Activated CD8-positive, alpha-beta memory T cell treated with anti-CD3 and anti-CD28 coated beads for 1 hour (primary cell): ENCODE data around the gene THSD8.

ENCODE experiments used
- DNase-seq, 2 donors: peaks; one replicate each; pipeline ENCODE4 v3.0.0-alpha.2; 2020; ENCODE audit warnings: low read depth in 1 of 2; ENCODE audit errors: extremely low read depth in 1 of 2

The THSD8 gene

DNA sequence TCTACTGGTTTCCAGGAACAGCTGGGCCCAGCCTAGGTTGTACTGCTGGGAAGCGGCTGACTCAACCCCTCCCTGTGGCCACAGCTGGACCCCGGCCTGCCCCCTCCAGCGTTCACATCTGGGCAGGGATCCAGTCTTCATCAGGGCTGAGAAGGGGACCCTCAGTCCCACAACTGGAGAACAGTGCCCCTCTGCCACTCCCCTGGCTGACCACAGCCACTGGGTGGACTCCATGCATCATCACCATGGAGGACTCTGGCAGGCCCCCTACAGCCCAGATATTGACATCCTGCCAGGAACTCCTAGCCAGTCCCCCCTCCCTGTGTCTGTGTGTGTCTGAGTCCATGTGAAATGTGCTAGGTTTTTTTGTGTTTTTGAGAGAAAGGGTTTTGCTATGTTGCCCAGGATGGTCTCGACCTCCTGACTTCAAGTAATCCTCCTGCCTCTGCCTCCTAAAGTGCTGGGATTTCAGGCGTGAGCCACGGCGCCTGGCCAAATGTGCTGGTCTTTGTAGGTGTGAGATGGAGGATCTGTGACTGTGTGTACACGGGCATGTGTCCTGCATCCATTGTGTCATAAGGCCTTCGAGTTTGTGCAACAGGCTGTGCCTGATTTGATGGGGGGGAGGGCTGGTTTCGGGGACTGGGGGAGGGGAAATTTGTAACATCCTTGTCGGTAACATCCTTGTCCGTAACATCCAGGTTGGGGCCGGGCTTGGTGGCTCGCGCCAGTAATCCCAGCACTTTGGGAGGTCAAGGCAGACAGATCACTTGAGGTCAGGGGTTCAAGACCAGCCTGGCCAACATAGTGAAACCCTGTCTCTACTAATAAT is 22.5 kb upstream of the THSD8 start:
- DNase-seq: no peak

DNA sequence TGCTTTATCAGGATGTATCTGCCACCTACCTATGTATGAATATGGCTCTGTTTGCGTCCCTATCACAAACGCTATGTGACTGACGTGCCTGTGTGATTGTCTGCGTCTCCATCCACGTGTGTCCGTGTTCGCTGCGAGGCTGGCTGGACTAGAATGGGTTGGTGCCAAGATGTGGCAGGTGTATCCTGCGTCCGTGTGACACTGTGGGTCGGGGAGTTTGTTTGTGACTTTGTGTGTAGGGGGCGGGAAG is 19.8 kb upstream of the THSD8 start:
- DNase-seq: no peak

DNA sequence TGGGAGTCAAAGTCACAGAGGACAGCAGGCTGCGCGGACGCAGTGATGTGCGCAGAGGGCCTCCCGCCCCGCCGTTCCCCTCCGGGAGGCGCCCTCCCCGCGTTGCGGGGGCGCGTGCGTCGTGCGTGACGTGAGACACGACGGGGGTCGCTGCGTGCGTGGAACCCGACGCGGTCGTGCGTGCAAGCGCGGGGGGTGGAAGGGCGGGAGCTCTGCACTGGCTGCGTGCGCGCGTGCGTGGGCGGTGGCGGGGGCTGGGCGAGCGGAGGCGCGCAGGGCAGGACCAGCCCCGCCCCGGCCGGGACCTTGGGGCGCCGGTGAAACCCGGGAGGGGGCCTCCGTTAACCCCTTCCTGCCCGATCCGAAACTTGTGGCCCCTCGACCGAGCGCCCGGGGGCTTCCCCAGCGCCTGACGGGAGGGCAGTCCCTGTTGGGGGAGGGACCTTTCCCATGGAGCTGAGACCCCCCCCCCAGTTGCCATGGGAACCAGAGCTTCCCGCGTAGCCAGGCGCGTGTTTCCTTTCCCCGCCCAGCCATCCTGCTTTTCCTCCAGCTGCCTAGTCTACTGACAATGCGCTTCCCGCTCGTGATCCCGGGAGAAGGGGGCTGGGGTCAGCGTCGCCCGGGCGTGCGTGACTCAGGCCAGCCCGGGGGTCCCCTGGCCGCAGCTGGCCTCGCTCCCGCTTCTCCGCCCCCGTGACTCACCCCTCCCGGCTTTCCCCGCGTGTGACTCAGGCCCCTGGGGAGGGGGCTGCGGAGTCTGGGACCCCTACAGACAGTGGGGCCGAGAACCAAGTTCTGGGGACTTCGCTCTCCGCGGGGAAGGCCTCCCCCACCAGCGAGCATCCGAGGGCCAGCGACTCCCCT is 19.2 kb upstream of the THSD8 start:
- peak; percentile 84 to 91 for DNase-seq

DNA sequence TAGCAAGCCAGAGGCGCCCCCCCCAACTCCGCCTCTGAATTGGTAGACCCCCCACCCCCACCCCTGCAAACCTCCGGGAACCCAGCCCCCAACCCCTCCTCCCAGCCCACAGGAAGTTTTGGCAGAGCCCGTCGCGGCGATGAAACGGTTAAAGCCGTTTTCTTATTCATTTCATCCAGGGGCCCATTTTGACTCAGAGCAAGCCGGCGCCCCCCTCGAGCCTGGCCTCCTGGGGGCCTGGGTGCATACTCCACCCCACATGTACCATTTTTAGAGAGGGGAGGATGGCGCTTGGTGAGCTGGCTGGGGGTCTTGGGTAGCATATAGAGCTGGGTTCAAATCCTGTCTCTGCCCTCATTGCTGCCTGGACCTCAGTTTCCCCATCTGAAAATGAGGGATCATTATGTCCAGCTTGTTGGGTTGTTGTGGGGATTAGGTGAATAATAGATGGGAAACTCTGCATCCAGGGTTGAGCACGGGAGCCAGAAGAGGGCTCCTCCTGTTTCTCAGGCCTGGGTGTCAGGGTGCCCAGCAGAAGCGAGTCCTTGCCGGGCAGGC is 18.5 kb upstream of the THSD8 start:
- DNase-seq: no peak

DNA sequence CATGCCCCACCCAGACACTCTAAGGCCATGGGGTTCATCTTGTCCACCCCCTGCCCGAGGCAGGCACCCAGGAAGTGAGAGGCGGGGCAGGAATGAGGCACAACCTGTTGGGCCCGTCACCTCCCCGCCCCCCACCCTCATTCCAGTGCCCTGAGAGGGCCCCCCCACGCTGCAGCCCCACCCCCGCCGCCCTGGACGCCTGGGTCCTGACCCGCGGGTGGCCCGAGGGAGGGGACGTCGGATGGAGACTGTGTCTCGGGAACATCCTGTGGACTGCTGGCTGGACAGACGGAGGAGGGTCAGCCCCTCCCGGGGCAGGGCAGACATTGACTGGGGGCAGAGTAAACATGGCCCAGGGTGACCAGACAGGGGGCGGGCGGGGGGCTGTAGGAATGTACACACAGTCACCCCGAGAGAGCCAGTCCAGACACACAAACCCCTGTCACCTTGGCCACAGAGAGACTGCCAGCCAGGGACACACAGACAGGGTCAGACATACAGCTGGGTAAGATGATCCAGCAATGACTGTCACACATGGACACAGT is 17.9 kb upstream of the THSD8 start:
- no peak for DNase-seq

DNA sequence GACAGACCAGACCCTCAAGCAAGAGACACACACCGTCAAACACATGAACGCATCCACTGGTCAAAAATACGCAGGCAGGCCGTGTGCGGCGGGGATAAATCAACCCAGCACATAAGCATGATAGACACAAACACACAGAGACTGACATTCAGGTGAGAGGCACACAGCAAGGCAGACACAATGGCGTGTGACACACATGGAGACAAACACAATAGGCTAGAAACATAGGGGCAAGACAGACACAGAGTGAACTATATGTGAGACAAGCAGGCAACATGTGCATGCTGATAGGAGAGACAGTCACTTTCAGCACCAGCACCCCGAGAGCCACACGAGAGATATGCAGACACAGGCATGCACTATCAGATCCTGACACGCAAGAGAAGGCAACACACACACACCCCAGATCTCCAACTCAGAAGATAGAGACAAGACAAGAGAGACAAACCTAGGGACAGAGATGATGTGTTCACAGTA is 17.4 kb upstream of the THSD8 start:
- DNase-seq: no peak

DNA sequence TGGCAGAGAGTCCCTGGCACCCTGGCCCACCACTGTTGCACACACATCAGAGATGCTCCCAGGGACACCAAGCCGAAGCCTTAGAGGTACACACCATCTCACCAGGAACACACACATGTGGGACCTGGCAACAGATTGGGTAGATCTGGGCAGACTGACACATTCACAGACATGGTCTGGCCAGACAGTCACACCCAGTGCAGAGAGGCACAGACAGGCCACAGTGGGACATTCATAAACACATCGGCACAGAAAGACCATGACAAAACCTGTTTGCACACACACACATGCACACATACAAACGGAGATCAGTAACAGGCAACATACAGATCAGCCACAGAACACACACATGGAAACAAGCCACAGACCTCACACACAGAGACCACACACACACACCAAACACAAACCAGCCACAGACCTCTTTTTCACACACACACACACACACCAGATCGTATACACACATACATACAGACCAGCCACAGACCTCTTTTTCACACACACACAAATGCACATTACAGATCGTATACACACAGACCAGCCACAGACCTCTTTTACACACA is 16.9 kb upstream of the THSD8 start:
- no peak for DNase-seq

DNA sequence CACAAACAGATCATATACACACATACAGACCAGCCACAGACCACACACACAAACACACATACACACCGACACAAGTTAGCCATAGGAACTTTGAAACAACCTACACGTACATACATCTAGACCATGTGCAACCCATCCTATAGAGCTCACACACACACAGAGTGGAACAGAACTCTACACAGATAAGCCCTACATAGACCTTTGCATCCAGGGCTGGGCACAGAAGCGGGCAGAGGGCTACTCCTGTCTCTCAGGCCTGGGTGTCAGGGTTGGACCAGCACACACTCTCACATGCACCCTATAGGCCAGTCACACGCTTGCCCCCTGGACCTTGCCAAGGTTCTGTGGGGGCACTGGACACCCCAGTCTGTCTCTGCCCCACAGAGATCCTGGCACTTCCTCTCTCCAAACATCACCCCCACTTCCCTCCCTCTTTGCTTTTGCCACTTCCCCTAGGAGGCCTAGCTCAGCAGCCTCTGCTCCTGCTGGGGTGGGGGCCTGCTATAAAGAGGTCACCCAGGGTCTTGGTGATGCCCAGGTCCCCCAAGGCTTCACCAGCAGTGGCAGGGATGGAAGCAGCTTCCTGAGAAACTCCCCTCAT is 16.3 kb upstream of the THSD8 start:
- DNase-seq: no peak

DNA sequence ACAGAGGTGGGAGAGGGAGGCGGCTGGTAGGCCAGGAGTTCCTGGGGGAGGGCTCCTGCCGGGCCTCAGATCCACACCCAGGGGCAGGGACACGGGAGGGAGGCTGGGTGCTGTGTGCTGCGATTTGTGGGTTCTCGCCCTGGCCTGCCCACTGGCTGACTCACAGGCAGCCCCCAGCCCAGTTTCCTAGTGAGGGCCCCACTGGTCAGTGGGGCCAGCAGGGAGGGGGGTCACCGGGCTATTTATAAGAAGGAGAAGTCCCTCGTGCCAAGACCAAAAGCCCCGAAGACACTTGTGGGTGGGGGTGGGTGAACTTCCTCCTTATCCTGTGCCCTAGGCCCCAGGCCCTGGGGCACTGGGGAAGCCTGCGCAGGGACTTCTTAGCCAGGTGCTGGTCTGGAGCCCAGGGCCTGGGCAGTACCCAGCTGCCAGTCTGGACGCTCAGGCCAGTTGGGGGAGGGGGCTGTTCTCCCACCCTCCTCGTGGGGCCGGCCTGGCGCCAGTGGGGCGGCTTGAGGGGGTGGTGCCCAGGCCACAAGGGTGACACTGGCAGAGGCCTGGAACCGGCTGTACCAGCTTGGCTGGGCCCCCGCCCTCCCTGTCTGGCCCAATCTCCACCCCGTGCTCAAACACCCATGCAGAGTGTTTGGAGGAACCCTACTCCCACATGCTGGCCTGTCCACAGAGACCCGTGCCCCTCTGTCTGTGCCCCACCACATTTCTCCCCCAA is 15.6 kb upstream of the THSD8 start:
- DNase-seq: no peak

DNA sequence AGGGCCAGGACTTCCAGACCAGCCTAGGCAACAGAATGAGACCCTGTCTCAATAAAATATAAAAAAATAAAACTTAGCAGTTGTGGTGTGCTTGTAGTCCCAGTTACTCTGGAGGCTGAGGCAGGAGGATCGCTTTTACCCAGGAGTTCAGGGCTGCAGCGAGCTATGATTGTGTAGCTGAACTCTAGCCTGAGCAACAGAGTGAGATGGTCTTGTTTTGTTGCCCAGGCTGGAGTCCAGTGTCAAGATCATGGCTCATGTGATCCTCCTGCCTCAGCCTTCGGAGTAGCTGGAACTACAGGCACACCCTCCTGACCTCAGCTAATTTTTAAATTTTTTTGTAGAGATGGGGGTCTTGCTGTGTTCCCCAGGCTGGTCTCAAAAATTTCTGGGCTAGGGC is 14.9 kb upstream of the THSD8 start:
- no peak for DNase-seq

DNA sequence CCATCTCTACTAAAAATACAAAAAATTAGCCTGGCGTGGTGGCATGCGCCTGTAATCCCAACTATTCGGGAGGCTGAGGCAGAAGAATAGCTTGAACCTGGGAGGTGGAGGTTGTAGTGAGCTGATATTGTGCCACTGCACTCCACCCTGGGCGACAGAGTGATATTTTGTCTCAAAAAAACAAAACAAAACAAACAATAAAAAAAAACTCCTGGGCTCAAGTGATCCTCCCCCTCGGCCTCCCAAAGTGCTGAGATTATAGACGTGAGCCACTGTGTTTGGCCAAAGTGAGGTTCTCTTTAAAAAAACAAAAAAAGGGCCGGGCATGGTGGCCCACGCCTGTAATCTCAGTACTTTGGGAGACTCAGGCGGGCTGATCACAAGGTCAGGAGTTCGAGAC is 14.4 kb upstream of the THSD8 start:
- no peak for DNase-seq

DNA sequence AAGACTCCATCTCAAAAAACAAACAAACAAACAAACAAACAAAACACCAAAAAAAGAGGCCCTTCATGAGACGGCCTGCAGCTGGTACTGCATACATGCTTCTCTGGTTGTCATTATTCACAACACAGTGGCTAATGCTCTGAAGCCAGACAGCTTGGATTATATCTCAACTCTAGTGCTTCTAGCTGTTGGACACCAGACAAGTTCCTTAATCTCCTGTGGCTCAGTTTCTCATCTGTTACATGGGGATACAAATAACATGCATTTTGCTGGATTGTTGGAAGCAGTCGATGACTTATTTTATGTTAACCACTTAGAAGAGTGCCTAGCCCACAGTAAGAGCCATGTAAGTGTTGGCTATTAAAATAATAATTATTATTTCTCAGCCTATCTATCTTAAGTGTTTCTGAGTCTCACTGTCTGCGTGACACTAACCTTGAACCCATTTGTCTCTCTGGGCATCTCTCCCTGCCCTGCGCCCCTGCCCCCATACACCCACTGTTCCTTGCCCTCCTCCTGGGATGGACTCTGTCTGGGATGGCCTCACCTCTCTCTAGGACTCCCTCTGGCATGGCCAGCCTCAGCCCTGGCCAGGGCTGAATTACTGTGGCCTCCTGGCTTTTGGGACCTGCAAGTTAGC is 13.7 kb upstream of the THSD8 start:
- no peak for DNase-seq

DNA sequence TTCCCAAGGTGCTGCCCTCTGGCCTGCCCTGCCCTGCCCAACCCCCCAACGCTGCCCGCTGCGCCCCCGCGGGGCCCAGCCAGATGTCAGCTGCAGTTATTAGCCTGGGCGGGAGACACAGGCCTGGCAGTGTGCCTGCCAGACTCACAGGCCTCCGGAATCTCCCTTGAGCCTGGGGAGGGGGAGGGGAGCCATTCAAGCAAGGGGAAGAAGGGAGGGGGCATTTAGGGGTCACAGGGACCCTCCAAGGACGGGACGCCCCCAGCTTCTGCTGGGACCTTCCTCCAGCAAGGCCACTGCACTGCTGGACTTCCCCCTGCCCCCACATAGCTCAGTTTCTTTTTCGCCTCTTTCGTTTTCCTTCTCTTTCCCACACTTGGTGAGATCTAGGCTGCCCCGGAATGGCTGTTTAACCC is 13.2 kb upstream of the THSD8 start:
- no peak for DNase-seq

DNA sequence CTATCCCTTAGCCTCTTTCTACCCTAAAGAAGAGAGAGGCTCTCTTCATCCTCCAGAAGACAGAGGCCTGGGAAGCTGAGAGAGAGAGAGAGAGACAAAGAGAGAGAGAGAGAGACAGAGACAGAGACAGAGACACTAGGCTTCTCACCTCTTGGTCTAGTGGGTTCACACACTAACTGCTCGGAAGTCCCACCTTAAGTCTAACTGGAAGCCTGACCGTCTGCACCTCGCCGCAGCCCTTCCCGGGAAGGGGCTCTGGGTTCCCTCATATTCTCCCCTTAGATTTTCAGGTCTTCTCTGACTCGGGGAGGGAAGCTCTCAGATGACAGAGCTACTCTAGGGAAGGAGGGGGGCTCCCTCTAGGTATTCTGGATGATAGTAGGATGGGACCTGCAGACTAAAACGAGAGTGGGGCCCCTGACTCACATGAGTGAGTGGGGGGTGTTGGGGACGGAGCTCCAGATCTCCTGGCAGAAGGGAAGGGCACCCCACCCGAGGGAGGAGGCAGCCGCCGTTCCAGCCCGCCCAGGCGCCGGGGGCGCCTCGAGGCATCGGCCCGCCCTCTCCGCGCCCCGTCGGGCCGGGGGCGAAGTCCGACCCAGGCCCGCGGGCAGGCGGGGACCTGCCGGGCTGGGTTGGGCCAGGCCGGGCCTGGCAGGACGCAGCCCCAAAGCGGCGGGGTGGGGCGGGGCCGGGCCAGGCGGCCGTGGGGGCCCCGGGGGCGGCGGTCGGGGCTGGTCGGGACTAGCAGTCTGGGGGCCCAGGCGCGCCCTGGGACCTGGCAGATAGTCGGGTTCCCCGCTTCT is 12.6 kb upstream of the THSD8 start:
- no peak for DNase-seq

DNA sequence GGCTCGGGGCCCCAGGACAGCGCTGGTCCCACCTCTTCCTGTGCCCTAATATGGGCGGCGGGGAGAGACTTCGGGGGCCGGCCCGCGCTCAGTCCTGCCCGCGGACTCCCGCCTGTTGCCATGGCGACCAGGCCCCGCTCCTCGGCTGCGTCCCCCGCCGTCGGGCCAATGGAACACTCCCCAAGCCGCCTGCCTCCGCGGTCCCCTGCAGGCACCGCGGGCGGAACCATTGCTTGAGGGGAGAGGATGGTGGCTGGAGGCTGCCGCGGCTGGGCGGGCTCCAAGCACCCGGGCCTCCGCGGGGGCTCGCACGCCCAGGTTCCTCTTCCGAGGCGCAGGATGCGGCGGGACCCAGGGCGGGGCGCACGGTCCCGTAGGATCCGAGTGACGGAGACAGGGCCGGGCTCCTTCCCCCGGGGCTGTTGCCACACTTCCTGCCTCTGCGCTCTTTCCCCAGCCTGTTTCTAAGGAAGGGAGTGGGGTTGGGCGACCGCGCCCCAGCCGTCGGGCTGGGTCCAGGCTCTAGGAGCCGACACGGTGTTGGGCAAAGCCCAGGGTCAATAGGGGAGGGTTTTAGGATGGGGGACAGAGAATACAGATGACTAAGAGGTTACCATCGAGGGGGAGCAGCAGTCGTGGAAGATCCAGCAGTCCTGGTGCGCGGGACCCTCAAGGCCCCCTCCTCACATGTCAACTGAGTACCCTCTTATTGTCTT is 11.8 kb upstream of the THSD8 start:
- DNase-seq: peak; percentile 87 to 89

DNA sequence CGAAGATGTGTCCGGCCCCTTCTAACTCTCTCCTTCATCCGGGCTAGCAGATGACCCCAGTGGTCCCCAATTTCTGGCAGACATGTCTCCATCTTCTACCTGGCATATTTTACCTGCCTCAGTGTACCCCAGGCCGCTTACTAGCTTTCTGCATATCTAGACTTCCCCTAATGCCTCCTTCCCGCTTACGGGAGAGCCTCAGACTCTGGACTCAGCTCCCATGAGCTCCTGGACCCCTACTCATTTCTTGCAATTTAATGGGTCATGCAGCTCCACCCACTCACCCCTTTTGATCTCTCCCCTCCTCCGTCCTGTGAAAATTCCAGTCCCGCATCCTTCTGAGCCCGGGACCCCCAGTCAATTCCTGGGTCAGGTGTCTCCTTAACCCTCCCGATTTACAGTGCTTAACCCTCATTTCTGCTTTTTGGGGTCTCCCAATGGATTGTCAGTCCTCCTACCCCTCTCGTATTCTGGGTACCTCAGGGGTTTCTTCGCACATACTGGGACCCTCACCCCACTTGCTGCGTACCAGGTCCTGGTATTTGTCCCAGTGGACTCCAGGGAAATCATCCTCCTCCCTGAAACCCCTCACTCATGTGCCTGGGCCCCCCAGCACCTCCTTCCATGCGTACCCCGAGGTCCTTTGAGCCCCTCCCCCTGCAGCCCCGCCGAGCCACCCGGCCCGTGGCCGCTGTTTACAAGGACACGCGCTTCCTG is 11.1 kb upstream of the THSD8 start:
- DNase-seq: no peak

DNA sequence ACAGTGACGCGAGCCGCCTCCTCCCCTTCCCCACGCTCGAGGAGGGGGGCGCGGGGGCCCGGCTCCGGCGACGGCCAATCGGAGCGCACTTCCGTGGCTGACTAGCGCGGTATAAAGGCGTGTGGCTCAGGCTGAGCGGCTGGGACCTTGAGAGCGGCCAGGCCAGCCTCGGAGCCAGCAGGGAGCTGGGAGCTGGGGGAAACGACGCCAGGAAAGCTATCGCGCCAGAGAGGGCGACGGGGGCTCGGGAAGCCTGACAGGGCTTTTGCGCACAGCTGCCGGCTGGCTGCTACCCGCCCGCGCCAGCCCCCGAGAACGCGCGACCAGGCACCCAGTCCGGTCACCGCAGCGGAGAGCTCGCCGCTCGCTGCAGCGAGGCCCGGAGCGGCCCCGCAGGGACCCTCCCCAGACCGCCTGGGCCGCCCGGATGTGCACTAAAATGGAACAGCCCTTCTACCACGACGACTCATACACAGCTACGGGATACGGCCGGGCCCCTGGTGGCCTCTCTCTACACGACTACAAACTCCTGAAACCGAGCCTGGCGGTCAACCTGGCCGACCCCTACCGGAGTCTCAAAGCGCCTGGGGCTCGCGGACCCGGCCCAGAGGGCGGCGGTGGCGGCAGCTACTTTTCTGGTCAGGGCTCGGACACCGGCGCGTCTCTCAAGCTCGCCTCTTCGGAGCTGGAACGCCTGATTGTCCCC is 10.4 kb upstream of the THSD8 start, which contains the start of gene JUNB:
Gene JUNB, plus strand, starts transcription at position 142 of the 706 bp plus-strand sequence. Its CDS starts 286 bp downstream, at position 428.
- peak; percentile 95 to 98 for DNase-seq
